Erythroblast (primary cell): ENCODE results near the gene DOCK9.

Experiments
- GATA1 ChIP-seq: IDR thresholded peaks from 2 replicates; pipeline ENCODE4 v1.6.1; 2011; ENCODE audit warnings: low read depth, mild to moderate bottlenecking, control low read depth, low read length, moderate library complexity
- POLR2A ChIP-seq: IDR thresholded peaks from 2 replicates; pipeline ENCODE4 v1.6.1; 2011; ENCODE audit warnings: mild to moderate bottlenecking, low read length

DNA sequence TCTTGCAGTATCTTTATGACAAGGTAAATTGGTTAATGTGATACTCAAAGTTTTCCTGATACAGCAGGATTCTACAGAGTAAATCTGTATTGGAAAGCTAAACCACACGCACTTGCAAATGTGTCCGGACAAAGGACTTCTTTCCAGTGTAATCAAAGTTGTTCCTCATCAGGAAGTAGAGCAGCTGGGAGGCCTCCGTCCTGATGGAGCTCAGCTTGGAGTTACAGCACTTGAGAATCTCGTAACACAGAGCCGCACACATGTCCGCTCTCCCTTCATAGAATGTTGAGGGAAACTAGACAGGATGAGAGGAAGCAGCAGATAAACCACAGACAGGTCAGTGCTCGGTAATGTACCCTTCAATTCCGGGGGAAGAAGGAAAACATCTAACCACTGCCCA lies 146.6 kb downstream of the DOCK9 start:
- TF ChIP-seq POLR2A (no peak), GATA1 (no peak)
